ENCODE results near the gene PNRC1.

- TF ChIP-seq CTCF (IDR thresholded peaks at IDR 0.05; ENCODE audit: borderline replicate concordance, extremely low read depth, low read length, poor library complexity, severe bottlenecking): no peak
- no peak for TF ChIP-seq EZH2 (IDR thresholded peaks at IDR 0.05; ENCODE audit: borderline replicate concordance, low read depth, low read length, severe bottlenecking)
Measured at GRCh38 chr6:89044328-89045010, 36.1 kb upstream of the PNRC1 start.

Data from DND-41 (cell line).